Stimulated activated naive CD8-positive, alpha-beta T cell treated with anti-CD3 and anti-CD28 coated beads, Interleukin-15, amount 100 ng/mL, for 72 hours (primary cell): Measurements from ENCODE around the gene COA4.
"Not testable (repeated sequence)": the region's sequence is repeated elsewhere in the genome, so short reads cannot be mapped to it uniquely, and the experiment has no call there.

Experiments
- ATAC-seq: fragments of 150-1000 bp; cut with Tn5 transposase; 2 replicates; pipeline ENCODE4 v1.10.0; 2021; ENCODE audit warnings: mild to moderate bottlenecking, moderate library complexity
- DNase-seq, 2 donors: peaks; one replicate each; pipeline ENCODE4 v3.0.0; 2021 to 2022
- H3K27ac Mint-ChIP-seq, 2 donors: one replicate each; pipeline ENCODE4 v1.8.0; 2022; ENCODE audit warnings: mild to moderate bottlenecking in 2 of 2, mixed read lengths in 2 of 2, moderate library complexity in 2 of 2
- H3K27me3 Mint-ChIP-seq: one replicate; pipeline ENCODE4 v1.8.0; 2022; ENCODE audit warnings: mixed read lengths
- H3K4me1 Mint-ChIP-seq: one replicate; pipeline ENCODE4 v1.8.0; 2022; ENCODE audit warnings: mild to moderate bottlenecking, mixed read lengths
- H3K4me3 Mint-ChIP-seq, 2 donors: one replicate each; pipeline ENCODE4 v1.8.0; 2022; ENCODE audit warnings: mild to moderate bottlenecking in 2 of 2, mixed read lengths in 2 of 2, moderate library complexity in 1 of 2
- H3K9me3 Mint-ChIP-seq, 2 donors: one replicate each; pipeline ENCODE4 v1.8.0; 2022; ENCODE audit warnings: mixed read lengths in 2 of 2

COA4 gene

DNA sequence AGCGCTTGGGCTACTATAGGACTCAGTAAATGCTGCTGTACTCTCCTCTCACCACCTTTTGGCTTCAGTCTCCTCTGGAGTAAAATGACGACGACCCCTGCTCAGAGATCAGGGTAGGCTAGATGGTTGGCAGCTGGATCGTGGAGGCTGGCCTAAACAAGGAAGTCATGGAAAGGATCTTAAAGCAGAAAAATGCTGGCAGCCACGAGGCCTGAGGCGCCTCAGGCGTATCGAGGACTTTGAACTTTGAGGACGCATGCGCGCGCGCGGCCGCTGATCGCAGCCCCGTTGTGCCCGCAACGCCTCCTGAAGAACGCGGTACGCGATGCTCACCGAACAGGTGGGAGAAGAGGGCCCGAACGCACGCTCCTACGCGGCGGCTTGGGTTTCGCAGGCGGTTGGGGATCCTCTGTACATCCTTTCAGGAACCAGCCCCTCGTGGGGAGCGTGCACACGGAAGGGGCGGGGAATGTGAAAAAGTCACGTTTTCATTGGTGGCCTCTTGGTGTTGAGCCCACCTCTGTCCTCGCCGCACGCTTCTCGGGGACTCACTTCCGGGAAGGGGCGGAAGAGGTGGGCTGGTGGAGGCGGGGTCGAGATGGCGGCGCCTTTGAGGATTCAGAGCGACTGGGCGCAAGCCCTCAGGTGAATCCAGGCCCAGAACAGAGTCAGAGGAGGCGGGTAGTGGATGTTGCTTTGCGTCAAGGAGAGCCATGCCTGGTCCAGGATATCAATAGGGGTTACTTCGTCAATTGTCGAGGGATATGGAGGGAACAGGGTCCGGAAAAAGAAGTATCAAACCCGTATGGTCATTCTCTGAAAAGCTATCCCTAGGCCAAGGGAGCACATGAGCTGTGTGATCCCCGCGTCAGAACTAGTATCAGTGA lies at the start of gene COA4, which contains the start of gene PAAF1:
Gene COA4, minus strand, starts transcription at position 423 of the 887 bp plus-strand sequence. CDS start 3,468 bp downstream, outside the sequence.
Gene PAAF1, plus strand, starts transcription at position 576 of the 887 bp plus-strand sequence. Its CDS starts 23 bp downstream, at position 599.
- Mint-ChIP-seq H3K27ac (peak within 1 kb of the TSS; percentile 98 to 99), H3K9me3 (no peaks in the 10 kb centered on the region), H3K4me3 (peak within 1 kb of the TSS; percentile 95 to 97), H3K4me1 (peaks cover 54% of the 10 kb centered on the region), H3K27me3 (no peaks in the 10 kb centered on the region)
- DNase-seq (peak; percentile 91 to 95), ATAC-seq (peak; percentile 98)

DNA sequence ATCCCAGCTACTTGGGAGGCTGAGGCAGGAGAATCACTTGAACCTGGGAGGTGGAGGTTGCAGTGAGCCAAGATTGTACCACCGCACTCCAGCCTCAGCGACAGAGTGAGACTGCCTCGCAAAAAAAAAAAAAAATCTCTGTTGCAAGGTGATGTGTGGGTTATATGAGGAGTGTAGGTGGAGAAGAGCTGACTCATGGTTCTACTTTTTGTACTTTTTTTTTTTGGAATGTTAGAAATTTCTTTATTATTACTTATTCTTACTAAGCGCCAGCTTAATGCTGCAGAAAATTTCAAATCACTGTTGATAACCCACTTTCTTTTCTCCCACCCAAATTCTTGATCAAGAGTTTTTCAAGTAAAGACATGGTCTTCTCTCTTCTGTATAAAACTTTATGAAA lies 44.5 kb upstream of the COA4 start:
- Mint-ChIP-seq H3K27me3 (no peaks in the 10 kb centered on the region), H3K9me3 (no peaks in the 10 kb centered on the region), H3K4me1 (no peaks in the 10 kb centered on the region), H3K4me3 (no peak overlapping the region), H3K27ac (peak overlapping the region in 1 of 2 donors; percentile 65)
- DNase-seq (no peak), ATAC-seq (no peak)

DNA sequence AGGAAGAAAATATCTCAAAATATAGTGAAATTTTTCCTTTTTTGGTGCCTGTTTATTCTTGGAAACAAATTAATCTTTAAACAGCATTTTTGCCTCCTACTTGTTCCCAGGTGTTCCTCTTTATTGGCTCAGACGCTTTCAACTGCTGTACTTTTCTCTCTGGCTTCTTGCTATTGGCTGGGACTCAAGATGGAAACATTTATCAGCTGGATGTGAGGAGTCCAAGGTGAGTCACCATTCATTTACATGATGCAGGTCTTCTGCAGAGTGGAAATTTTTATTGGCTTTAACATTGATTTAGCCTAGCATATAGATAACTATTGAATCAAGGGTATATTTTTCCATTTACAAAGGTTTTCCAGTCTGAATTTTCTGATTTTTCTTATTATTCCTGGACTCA lies 39.8 kb upstream of the COA4 start:
- Mint-ChIP-seq H3K9me3 (no peaks in the 10 kb centered on the region), H3K4me1 (no peaks in the 10 kb centered on the region), H3K27ac (no peak overlapping the region), H3K27me3 (no peaks in the 10 kb centered on the region), H3K4me3 (no peak overlapping the region)
- no peak for ATAC-seq
- no peak for DNase-seq

DNA sequence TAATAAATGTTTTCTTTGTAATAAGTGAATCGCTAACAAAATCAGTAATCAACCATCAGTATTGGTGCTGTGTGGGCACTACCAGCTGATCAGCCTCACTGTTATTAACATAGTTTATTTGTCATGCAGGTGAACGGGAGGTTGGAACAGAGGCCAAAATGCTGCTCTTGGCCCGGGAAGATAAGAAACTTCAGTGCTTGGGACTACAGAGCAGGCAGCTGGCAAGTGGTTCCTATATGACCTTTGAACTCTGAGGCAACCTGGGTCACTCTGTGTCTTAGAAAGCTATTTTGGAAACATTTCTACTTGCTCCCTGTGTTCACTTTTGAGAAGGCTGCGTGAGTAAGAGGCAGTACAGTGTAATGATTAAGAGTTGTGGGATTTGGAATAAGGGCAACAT lies 37.6 kb upstream of the COA4 start:
- Mint-ChIP-seq H3K27ac (no peak overlapping the region), H3K9me3 (no peaks in the 10 kb centered on the region), H3K4me1 (no peaks in the 10 kb centered on the region), H3K27me3 (no peaks in the 10 kb centered on the region), H3K4me3 (no peak overlapping the region)
- DNase-seq (no peak), ATAC-seq (no peak)

DNA sequence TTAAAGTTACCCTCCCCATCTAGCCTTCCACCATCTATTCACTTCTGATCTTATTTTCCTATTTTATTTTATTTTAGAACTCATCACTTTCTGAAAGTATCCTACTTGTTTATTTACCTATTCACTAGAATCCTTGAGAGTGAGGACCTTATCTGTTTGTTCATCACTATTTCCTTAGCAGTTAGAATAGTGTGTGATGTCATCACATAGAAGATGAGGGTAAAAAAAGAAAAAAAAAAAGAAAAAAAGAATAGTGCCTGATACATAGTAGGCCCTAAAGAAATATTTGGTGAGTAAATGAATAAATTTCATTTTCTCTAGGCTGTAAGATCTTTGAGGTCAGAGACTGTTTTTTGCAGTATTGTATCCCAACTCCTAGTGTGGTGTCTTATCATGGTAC lies 36.8 kb upstream of the COA4 start:
- Mint-ChIP-seq H3K4me1 (no peaks in the 10 kb centered on the region), H3K27ac (no peak overlapping the region), H3K4me3 (no peak overlapping the region), H3K27me3 (no peaks in the 10 kb centered on the region), H3K9me3 (no peaks in the 10 kb centered on the region)
- DNase-seq (no peak), ATAC-seq (no peak)

DNA sequence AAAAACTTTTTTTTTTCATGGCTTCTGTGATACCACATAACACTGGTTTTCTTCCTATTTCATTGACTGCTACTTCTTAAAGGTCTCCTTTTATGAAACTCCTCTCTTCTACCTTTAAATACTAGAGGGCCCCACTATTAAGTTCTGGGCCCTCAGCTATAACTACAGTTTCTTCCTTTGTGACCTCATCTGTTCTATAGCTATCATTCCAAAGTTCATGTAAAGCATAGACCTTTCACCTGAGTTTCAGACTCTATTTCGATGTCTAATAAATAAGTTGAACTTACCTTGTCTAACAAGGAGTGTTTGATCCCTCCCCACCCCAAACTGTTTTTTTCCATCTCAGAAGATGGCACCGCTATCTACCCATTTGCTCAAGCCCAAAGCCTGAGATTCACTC lies 35.4 kb upstream of the COA4 start:
- peaks cover 6% of the 10 kb centered on the region for H3K4me1 Mint-ChIP-seq
- H3K4me3 Mint-ChIP-seq: no peak overlapping the region
- peak overlapping the region; percentile 2 to 83 for H3K27ac Mint-ChIP-seq
- DNase-seq (no peak), ATAC-seq (no peak)
- no peaks in the 10 kb centered on the region for H3K9me3 Mint-ChIP-seq
- H3K27me3 Mint-ChIP-seq: no peaks in the 10 kb centered on the region

DNA sequence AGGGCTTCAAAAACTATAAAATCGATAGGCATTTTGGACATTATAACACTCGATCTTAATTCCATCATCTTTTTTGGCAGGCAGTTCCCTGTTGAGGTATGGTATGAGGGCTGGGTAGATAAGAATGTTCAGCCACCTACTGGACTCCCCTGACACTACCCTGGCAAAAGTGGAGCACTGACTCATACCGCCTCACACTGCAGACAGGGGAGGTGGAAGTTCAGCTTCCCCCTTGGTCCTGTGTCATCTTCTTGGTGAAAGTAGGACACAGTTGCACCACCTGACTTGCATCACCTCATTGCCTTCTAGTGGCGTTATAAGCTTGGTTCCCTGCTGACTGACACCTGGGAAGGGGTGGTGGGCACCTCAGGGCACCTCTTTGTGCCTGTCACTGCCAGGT lies 30.5 kb upstream of the COA4 start:
- Mint-ChIP-seq H3K9me3 (no peaks in the 10 kb centered on the region), H3K27ac (no peak overlapping the region), H3K4me1 (peaks cover 6% of the 10 kb centered on the region), H3K27me3 (no peaks in the 10 kb centered on the region), H3K4me3 (no peak overlapping the region)
- no peak for DNase-seq
- peak; percentile 57 for ATAC-seq

DNA sequence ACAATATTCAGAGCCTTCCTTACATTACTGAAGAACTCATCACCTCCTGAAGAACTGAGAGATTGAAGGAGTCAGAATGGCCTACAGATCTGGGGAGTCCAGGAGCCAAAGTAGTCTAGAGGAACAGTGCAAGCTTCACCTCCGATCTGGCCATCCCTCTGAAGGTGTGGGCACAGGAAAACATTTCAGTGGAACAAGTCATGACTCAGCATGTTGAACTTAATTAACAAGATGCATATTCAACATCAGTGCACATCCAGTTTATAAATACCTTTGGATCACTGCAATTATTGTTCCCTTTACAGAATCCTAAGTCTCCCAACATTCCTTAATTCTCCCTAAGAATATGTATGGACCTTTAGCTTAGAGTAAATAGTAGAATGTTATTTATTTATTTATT lies 25.7 kb upstream of the COA4 start:
- DNase-seq (no peak), ATAC-seq (no peak)
- Mint-ChIP-seq H3K9me3 (no peaks in the 10 kb centered on the region), H3K4me3 (no peak overlapping the region), H3K4me1 (peaks cover 2% of the 10 kb centered on the region), H3K27me3 (no peaks in the 10 kb centered on the region), H3K27ac (no peak overlapping the region)

DNA sequence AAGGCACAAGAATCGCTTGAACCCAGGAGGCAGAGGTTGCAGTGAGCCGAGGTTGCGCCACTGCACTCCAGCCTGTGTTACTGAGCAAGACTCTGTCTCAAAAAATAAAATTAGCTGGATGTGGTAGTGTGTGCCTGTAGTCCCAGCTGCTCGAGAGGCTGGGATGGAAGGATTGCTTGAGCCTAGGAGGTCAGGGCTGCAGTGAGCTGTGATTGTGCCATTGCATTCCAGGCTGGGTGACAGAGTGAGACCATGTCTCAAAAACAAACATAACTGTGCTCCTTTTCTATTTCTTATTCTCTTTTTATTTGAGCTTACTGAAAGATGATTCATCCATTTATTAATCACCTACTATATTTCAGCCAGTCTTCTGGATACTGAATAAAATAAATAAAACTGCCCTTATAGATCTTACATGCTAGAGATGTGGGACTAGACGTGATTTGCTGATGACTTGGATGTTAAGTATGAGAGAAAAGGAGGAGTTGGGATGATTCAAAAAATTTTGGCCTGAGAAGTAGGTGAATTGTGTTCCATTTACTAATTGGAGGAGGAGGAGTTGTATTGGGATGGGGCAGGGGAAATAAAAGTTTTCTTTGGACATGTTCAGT lies 18.2 kb upstream of the COA4 start:
- Mint-ChIP-seq H3K9me3 (no peaks in the 10 kb centered on the region), H3K27me3 (no peaks in the 10 kb centered on the region), H3K4me1 (no peaks in the 10 kb centered on the region), H3K4me3 (no peak overlapping the region), H3K27ac (no peak overlapping the region)
- ATAC-seq (no peak), DNase-seq (no peak)

DNA sequence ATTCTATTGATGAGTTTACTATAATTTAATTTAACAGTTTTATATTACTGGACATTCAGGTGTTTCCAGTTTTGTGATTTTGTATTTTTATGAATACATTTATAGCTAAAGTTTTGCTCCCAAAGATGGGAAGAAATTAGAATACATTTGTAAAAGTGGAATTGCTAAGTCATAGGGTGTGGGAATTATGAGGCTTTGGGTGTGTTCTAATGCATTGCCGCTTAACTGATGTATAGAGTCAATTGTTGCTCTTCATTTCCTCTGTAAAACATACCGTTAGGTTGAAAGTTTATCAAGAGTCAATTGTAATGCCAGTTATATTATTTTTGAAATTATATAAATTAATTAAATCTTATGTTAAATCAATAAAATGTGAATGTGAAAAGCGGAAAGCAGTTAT lies 16.4 kb upstream of the COA4 start:
- DNase-seq: no peak
- ATAC-seq: no peak
- H3K4me1 Mint-ChIP-seq: no peaks in the 10 kb centered on the region
- no peak overlapping the region for H3K4me3 Mint-ChIP-seq
- no peak overlapping the region for H3K27ac Mint-ChIP-seq
- no peaks in the 10 kb centered on the region for H3K27me3 Mint-ChIP-seq
- H3K9me3 Mint-ChIP-seq: no peaks in the 10 kb centered on the region

DNA sequence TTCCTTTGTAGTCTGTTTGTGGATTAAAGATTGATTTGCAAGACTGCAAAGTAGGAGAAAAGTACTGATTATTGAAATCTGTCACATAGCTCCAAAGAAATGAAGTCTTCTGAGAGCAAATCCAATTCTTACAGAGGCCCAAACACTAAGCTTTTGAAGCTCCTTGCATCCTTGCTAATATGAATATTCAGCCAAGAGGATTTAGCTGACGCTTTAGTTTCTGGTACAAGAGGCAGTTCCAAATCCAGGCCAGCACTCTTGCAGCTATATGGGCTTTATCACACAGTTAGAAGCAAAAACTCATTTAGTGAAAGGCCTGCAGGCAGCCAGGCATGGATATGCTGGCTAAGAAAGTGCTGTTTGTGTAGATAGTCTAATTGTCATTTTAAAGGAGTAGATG lies 12.9 kb upstream of the COA4 start:
- no peak overlapping the region for H3K27ac Mint-ChIP-seq
- no peaks in the 10 kb centered on the region for H3K9me3 Mint-ChIP-seq
- ATAC-seq (no peak), DNase-seq (no peak)
- H3K27me3 Mint-ChIP-seq: no peaks in the 10 kb centered on the region
- H3K4me1 Mint-ChIP-seq: no peaks in the 10 kb centered on the region
- no peak overlapping the region for H3K4me3 Mint-ChIP-seq

DNA sequence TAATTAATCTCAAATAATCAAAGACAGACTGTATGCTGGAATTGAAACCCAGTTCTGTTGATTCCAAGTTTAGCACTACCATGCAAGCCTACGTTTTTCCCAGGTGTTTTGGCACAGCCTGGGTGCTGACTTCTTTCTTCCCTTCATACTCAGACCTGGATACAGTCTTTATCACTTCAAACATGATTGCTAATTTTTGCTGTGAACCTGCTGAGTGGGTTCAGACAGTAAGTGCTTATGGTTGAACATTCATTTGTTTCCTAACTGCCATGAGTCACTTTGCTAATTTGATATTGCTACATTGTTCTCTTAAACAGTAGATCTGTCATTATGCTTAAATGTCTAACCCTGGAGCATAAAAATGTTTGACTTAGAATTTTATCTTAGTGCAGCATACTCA lies 12.4 kb upstream of the COA4 start:
- no peaks in the 10 kb centered on the region for H3K27me3 Mint-ChIP-seq
- H3K27ac Mint-ChIP-seq: no peak overlapping the region
- no peaks in the 10 kb centered on the region for H3K4me1 Mint-ChIP-seq
- ATAC-seq (no peak), DNase-seq (no peak)
- no peaks in the 10 kb centered on the region for H3K9me3 Mint-ChIP-seq
- no peak overlapping the region for H3K4me3 Mint-ChIP-seq

DNA sequence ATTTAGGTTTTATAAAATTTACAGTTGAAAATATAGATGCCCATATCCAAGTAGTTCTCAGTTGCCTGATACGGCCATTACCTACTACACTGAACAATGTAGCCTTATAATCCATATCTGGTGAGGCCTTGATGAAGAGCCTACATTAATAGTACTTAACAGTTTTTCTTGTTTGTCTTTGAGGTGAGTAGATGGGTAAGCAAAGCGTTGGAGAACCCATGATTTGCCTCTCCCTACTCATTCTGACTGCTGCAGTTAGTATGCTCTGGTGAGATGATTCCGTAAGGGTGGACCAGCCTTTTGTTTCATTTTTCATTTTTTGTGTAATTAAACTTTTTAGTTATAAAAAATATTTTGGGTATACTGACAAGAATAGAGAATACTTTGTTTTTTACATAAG lies 11.6 kb upstream of the COA4 start:
- DNase-seq (no peak), ATAC-seq (no peak)
- H3K27me3 Mint-ChIP-seq: no peaks in the 10 kb centered on the region
- H3K9me3 Mint-ChIP-seq: no peaks in the 10 kb centered on the region
- H3K4me3 Mint-ChIP-seq: no peak overlapping the region
- H3K4me1 Mint-ChIP-seq: no peaks in the 10 kb centered on the region
- no peak overlapping the region for H3K27ac Mint-ChIP-seq

DNA sequence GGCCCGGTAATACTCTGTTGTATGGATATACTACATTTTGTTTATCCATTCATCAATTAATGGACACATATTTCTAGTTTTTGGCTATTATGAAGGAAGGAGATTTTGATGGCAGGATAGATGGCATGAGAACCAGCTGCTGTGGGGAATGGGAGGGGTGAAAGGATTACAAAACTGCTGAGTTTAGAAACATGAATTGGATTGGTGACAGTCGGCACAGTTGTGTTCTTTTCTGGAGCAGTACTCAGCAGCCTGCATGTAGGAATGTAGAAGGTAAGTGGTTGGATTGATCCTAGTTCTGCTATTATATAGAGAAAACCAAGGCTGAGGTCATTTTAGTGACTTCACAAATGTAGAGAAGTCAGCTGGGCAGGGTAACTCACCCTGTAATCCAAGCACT lies 7.2 kb upstream of the COA4 start:
- Mint-ChIP-seq H3K4me3 (no peak overlapping the region), H3K27ac (no peak overlapping the region), H3K27me3 (no peaks in the 10 kb centered on the region), H3K9me3 (no peaks in the 10 kb centered on the region), H3K4me1 (peaks cover 4% of the 10 kb centered on the region)
- ATAC-seq (no peak), DNase-seq (no peak)

DNA sequence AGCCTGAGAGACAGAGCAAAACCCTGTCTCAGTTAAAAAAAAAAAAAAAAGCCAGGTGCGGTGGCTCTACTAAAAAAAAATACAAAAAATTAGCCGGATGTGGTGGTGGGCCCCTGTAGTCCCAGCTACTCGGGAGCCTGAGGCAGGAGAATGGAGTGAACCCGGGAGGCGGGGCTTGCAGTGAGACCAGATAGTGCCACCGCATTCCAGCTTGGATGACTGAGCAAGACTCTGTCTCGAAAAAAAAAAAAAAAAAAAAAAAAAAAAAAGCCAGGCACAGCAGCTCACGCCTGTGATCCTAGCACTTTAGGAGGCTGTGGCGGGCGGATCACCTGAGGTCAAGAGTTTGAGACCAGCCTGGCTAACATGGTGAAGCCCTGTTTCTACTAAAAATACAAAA lies 3.8 kb upstream of the COA4 start:
- not testable (repeated sequence) for DNase-seq, H3K9me3 Mint-ChIP-seq, ATAC-seq, H3K27ac Mint-ChIP-seq, H3K4me3 Mint-ChIP-seq, H3K27me3 Mint-ChIP-seq
- peaks cover 24% of the 10 kb centered on the region for H3K4me1 Mint-ChIP-seq

DNA sequence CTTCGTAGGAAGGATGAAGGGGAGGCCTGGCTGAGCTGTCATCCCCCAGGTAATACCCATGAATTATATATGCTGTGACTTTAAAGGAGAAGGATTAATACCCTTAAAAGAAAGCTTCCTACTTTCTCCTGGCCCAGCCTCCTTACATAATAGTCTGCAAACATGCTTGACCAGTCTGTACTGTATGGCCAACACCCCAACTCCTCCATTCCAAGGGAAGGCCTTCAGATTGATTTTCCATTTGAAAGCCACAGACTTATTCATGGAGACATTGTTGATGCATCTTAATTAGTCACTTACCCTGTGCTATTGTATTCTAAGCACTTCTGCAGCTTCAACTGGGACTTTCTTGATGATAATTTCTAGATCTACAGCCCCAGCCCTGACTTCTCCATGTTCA lies 2.1 kb upstream of the COA4 start:
- Mint-ChIP-seq H3K27ac (no peak overlapping the region), H3K4me1 (peaks cover 41% of the 10 kb centered on the region), H3K4me3 (no peak overlapping the region), H3K9me3 (no peaks in the 10 kb centered on the region), H3K27me3 (no peaks in the 10 kb centered on the region)
- ATAC-seq (no peak), DNase-seq (no peak)
